C1 segment of cervical spinal cord (tissue), 14 donors: ENCODE data around the gene RAI14.

Experiments
- DNase-seq, 14 donors: peaks; one replicate each; lab custom pipeline; 2025; lab: John Stamatoyannopoulos, UW

RAI14 gene

GRCh38 chr5:34656001-34656699 lies at the start of gene RAI14:
Gene RAI14, plus strand, starts transcription at chr5:34656328. Its CDS starts 30,592 bp downstream, at chr5:34686920.
- DNase-seq: peak; percentile 17 to 85 (median 62)

- no peak for DNase-seq
These were observed 47.8 kb upstream of the RAI14 start for GRCh38 chr5:34608368-34608767.

- DNase-seq: no peak
These were observed 47.1 kb upstream of the RAI14 start for GRCh38 chr5:34608859-34609648.

- DNase-seq: peak in 1 of 14 donors; percentile 70
These were observed 46.1 kb upstream of the RAI14 start for GRCh38 chr5:34609951-34610441.

GRCh38 chr5:34610546-34610945 lies 45.6 kb upstream of the RAI14 start:
- no peak for DNase-seq

- no peak for DNase-seq
These were observed 44.4 kb upstream of the RAI14 start for GRCh38 chr5:34611464-34612415.

GRCh38 chr5:34616651-34617050 lies 39.5 kb upstream of the RAI14 start:
- no peak for DNase-seq

- no peak for DNase-seq
These were observed 37.6 kb upstream of the RAI14 start for GRCh38 chr5:34618371-34619065.

- DNase-seq: peak in 1 of 14 donors; percentile 18
These were observed 35.9 kb upstream of the RAI14 start for GRCh38 chr5:34620185-34620584.

- DNase-seq: no peak
These were observed 34.6 kb upstream of the RAI14 start for GRCh38 chr5:34621277-34622097.

- DNase-seq: no peak
These were observed 34.1 kb upstream of the RAI14 start for GRCh38 chr5:34622098-34622400.

GRCh38 chr5:34624691-34625090 lies 31.4 kb upstream of the RAI14 start:
- DNase-seq: peak in 2 of 14 donors; percentile 10 to 94

- peak in 1 of 14 donors; percentile 30 for DNase-seq
These were observed 30.9 kb upstream of the RAI14 start for GRCh38 chr5:34625246-34625645.

GRCh38 chr5:34626036-34626435 lies 30.1 kb upstream of the RAI14 start:
- DNase-seq: no peak

- no peak for DNase-seq
These were observed 29.4 kb upstream of the RAI14 start for GRCh38 chr5:34626751-34627150.

- no peak for DNase-seq
These were observed 28.3 kb upstream of the RAI14 start for GRCh38 chr5:34627794-34628193.

- no peak for DNase-seq
These were observed 27.8 kb upstream of the RAI14 start for GRCh38 chr5:34628373-34628772.

GRCh38 chr5:34630596-34630995 lies 25.5 kb upstream of the RAI14 start:
- no peak for DNase-seq

GRCh38 chr5:34632807-34633422 lies 23.2 kb upstream of the RAI14 start:
- DNase-seq: no peak
